Mesodermal cell (in vitro differentiated cells): ENCODE measurements around the gene ATAT1.

ENCODE experiments used
- H3K27ac ChIP-seq: 2 replicates; pipeline ENCODE4 v1.7.0; 2013; ENCODE audit warnings: mild to moderate bottlenecking, low read depth, low read length, moderate library complexity; ENCODE audit not compliant: severe bottlenecking
- H3K36me3 ChIP-seq: 2 replicates; pipeline ENCODE4 v1.7.1; 2013; ENCODE audit warnings: mild to moderate bottlenecking, low read length, moderate library complexity; ENCODE audit not compliant: control insufficient read depth, insufficient read depth
- H3K4me1 ChIP-seq: one replicate; pipeline ENCODE4 v1.7.1; 2013; ENCODE audit warnings: mild to moderate bottlenecking, low read length; ENCODE audit not compliant: insufficient read depth, control insufficient read depth, poor library complexity, severe bottlenecking
- H3K4me3 ChIP-seq: 2 replicates; pipeline ENCODE4 v1.7.0; 2013; ENCODE audit warnings: low read length, control low read depth, mild to moderate bottlenecking; ENCODE audit not compliant: insufficient read depth, poor library complexity, severe bottlenecking; ENCODE audit errors: extremely low read depth
- H3K9me3 ChIP-seq: 2 replicates; pipeline ENCODE4 v1.7.1; 2013; ENCODE audit warnings: mild to moderate bottlenecking, low read length, moderate library complexity; ENCODE audit not compliant: control insufficient read depth
- WGBS, 2 experiments: methylation state at CpG; one replicate each; pipeline ENCODE4 v1.1.5; 2013; ENCODE audit warnings: missing lambda C conversion rate in 2 of 2; ENCODE audit not compliant: insufficient coverage in 2 of 2; 5-methylcytosine and 5-hydroxymethylcytosine counted together

ATAT1 gene

GRCh38 chr6:30691208-30691847 lies 64.7 kb downstream of the ATAT1 start:
- peaks cover 27% of the 10 kb centered on the region for H3K4me1 ChIP-seq
- peak overlapping the region; percentile 87 for H3K27ac ChIP-seq
- H3K9me3 ChIP-seq, result no peaks in the 10 kb centered on the region
- H3K4me3 ChIP-seq, result peak overlapping the region; percentile 68
- 32 to 50% methylated on average over 2 to 3 of the region's 8 CpGs for WGBS, 2 experiments
- peaks cover 12% of the 10 kb centered on the region for H3K36me3 ChIP-seq
